H1 (cell line): Measurements from ENCODE around the gene VAT1. TPM values are rescaled to one million over a fixed set of nuclear protein-coding genes. Genes with fewer than 3 reads are reported as not detected.

Experiments
- CHD2 ChIP-seq: IDR thresholded peaks from 2 replicates; pipeline ENCODE4 v1.6.1; 2012; ENCODE audit warnings: low read length, improper control_type of control experiment
- CHD7 ChIP-seq: fragments of 300-600 bp; sonication (generic); IDR thresholded peaks from 2 replicates; pipeline ENCODE4 v1.7.1; 2012; ENCODE audit warnings: low read length, moderate library complexity, mild to moderate bottlenecking, inconsistent platforms; ENCODE audit not compliant: insufficient replicate concordance
- FOSL1 ChIP-seq: IDR thresholded peaks from 2 replicates; pipeline ENCODE4 v1.6.1; 2011; ENCODE audit warnings: mild to moderate bottlenecking, low read depth, low read length, moderate library complexity; ENCODE audit not compliant: insufficient read depth
- JUN ChIP-seq: IDR thresholded peaks from 2 replicates; pipeline ENCODE4 v1.6.1; 2011; ENCODE audit warnings: low read depth, mild to moderate bottlenecking, improper control_type of control experiment, low read length
- JUND ChIP-seq: IDR thresholded peaks from 2 replicates; pipeline ENCODE4 v1.6.1; 2011; ENCODE audit warnings: mild to moderate bottlenecking, improper control_type of control experiment, low read length
- KDM1A ChIP-seq: fragments of 200-600, 300-600 bp; sonication (generic); IDR thresholded peaks from 2 replicates; pipeline ENCODE4 v1.7.1; 2016; ENCODE audit warnings: mild to moderate bottlenecking, low read length, borderline replicate concordance
- KDM4A ChIP-seq: IDR thresholded peaks from one replicate; pipeline ENCODE4 v1.7.1; 2012; ENCODE audit warnings: low read depth, mild to moderate bottlenecking, moderate library complexity, low read length, inconsistent platforms; ENCODE audit not compliant: severe bottlenecking
- MAX ChIP-seq: IDR thresholded peaks from 2 replicates; pipeline ENCODE4 v1.6.1; 2012; ENCODE audit warnings: inconsistent platforms
- POLR2AphosphoS5 ChIP-seq: IDR thresholded peaks from 2 replicates; pipeline ENCODE4 v1.6.1; 2011; ENCODE audit warnings: low read depth, low read length
- RFX5 ChIP-seq: IDR thresholded peaks from 2 replicates; pipeline ENCODE4 v1.6.1; 2011; ENCODE audit warnings: low read depth, low read length, improper control_type of control experiment, borderline replicate concordance
- SIN3A ChIP-seq, 2 experiments: IDR thresholded peaks in 1 of 2; conservative IDR thresholded peaks in 1 of 2; 2 replicates each; pipeline ENCODE4 v1.6.1; 2011 to 2012; ENCODE audit warnings: low read length in 2 of 2, improper control_type of control experiment in 1 of 2, low read depth in 1 of 2, mild to moderate bottlenecking in 1 of 2
- SP1 ChIP-seq: IDR thresholded peaks from 2 replicates; pipeline ENCODE4 v1.6.1; 2011; ENCODE audit warnings: low read depth, low read length
- YY1 ChIP-seq: IDR thresholded peaks from 2 replicates; pipeline ENCODE4 v1.6.1; 2011; ENCODE audit warnings: low read depth, mild to moderate bottlenecking, low read length
- polyA plus RNA-seq, 7 experiments: library from polyadenylated mRNA; depleted of rRNA in 3 of 7; stranded (reverse) in 5 of 7; unstranded in 2 of 7; fragments of >200 nt in 5 of 7; fragments of 200-250 nt in 2 of 7; gene quantifications; 1 replicate in 5 of 7; 2 replicates in 1 of 7; 4 replicates in 1 of 7; pipeline versions ENCODE4 v1.2.1 to v1.2.3, GENCODE V29; 2011 to 2013; ENCODE audit warnings: missing spikeins in 2 of 7, mixed read lengths in 2 of 7
- total RNA-seq: library from RNA; stranded (reverse); fragmentation: NEBNext Ultra II Directional; extraction: Animal tissue kit (Norgen Biotek cat#: 25700); gene quantifications from 2 replicates; pipeline ENCODE4 v1.2.1, GENCODE V29; 2021

The VAT1 gene
- total and polyA plus RNA-seq, 2 of the 8 experiments (the other 6 are each of a cell fraction or from before 2014, with no cell fraction given), result 200 to 295 TPM

- no peak for TF ChIP-seq CHD7
- TF ChIP-seq SP1, result no peak
- TF ChIP-seq FOSL1, result no peak
- TF ChIP-seq MAX, result no peak
- TF ChIP-seq RFX5, result no peak
- TF ChIP-seq SIN3A (conservative IDR thresholded peaks at IDR 0.05 in 1 of 2, IDR thresholded peaks at IDR 0.05 in 1 of 2; ENCODE audit: low read depth in 1 of 2, low read length in 2 of 2), result no peak
- no peak for TF ChIP-seq YY1
- no peak for TF ChIP-seq CHD2
- no peak for TF ChIP-seq JUN
- TF ChIP-seq KDM1A, result no peak
- TF ChIP-seq POLR2AphosphoS5, result no peak
- no peak for TF ChIP-seq JUND
- TF ChIP-seq KDM4A, result no peak
These were observed 17.5 kb upstream of the VAT1 start (continued) for GRCh38 chr17:43039646-43040045.
